HG03565 (cell line): ENCODE measurements around the gene COL7A1.

Experiments used
- ATAC-seq: cut with Tn5 transposase; IDR thresholded peaks from one replicate; pipeline ENCODE4 v1.9.1; 2021; ENCODE audit warnings: mild to moderate bottlenecking, moderate library complexity; ENCODE audit not compliant: unreplicated experiment

COL7A1 gene

DNA sequence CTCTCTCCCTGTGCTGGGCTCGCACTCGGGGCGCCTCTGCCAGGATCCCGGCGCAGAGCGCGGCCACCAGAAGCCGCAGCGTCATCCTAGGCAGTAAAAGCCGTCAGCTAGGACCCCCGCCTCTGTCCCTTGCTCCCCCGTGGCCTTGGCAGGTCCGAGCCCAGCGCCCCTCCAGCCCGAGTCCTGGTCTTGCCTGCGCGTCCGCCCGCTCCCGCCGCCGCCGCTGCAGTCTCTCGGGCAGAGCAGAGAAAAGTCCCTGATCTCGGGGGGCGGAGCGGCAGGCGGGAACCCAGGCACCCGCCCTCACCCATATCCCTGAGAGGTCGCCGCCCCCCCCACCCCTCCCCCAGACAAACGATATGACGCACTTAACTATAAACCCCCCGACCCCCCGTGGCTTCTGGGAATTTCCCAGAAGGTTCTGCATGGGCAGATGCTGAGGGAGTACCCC is at the start of gene COL7A1:
Gene COL7A1 (minus strand): TSS at position 255 of the 451 bp plus-strand sequence. CDS start 170 bp downstream, at position 85.
- ATAC-seq, result no peak

DNA sequence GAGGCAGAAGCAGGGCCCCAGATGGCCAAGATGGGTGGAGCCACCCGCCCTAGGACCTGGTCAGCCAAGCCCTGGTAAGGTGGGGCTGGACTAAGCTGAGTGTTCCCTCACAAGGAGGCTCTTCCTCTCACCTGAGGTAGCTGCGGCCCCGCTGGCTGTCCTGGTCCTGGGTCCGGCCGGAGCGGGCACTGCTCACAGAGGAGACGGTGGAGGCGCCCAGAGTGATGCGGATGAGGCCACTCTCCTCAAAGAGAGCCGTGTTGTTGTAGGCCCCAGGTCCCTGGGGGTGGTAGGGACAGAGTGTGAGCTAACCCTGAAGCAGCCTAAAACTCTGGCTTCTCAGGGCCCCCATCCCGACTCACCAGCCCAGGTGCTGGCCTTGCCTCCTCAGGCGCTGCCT is 47.5 kb upstream of the COL7A1 start:
- no peak for ATAC-seq

DNA sequence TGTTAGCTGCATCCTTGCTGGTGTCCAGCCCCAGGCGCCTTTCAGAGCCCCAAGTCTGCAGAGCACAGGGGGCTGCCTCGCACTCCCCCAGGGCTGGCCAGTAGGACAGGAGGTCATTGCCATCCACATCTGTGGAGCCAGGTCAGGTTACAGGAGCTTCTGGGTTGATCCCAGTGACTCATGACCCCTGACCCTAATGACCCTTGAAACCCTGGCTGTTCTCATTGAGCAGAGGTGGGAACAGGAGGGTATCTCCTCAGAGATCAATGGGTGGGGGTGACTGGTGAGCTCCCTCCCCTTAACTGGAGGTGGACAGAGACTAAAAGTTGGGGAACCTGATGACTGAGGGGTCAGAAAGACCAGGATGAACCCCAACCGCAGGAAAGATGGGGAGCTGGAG is 46.3 kb upstream of the COL7A1 start:
- no peak for ATAC-seq

DNA sequence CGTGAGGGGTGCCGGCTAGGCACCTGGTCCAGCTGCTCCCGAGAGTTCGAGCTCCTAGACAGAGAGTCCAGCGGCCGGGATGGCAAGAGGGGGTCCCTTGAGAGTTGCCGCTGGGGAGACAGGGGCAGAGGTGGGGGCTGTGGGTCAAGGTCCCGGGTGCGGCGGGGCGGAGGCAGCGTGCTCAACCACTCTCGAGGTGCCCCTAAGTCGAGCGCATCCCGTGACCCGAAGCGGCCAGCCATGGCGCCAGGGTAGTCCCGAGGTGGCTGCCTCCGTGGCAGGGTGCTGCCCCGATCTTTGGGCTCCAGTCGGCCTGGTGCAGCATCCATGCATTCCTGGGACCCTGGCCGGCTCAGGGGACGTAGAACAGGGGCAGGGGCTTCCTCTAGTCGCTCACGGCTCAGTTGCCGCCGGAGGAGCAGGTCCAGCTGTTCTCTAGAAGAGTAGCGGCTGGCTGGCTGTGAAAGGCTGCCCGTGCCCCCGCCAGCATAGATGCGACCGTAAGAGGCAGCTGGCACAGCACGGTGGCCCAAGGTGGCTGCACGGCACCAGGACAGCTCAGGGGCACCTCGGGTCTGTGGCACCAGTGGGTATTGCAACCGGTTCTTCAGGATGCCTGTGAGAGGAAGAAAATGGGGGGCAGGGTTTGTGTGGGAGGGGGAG is 44.9 kb upstream of the COL7A1 start:
- ATAC-seq, result no peak

DNA sequence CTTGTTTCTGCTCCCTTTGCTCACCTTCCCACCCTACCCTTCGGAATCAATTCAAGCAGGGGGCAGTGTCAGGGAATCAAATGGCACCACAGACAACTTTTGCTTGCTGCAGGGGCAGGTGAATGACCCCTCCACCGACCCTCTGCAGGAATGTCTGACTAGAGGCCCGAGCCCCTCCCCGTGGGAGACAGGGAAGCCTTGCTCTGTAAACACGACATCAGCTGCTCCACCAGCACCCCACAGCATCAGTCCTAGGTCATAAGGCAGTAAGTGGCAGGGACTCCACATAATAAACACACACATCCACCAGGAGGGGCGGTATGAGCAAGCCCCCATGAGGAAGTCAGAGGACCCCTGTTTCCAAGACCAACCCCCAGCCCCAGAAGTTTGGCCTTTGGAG is 42.2 kb upstream of the COL7A1 start:
- ATAC-seq, result no peak

DNA sequence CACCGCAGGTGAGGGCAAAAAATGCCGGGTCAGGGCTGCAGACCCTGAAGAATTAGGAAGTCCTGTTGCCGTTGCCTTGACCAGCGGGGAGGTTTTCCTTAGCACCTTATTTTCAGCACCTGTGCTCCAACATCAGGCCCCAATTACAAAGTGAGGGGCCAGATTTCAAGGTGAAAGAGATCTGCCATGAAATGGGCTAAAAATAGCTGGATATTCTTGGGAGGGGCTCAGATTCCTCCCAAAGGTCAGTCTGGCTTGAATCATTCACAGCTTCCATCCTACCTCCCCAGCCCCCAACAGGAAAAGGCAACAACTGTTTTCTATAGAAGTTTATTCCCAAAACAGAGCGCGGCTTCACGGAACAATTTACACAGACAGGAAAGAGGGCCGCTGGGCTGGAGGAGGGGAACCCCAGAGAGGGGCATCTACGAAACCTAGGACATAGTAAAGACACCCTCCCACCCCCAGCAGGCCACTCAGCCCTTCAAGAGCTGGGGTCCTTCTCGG is 41.1 kb upstream of the COL7A1 start:
- ATAC-seq, result no peak

DNA sequence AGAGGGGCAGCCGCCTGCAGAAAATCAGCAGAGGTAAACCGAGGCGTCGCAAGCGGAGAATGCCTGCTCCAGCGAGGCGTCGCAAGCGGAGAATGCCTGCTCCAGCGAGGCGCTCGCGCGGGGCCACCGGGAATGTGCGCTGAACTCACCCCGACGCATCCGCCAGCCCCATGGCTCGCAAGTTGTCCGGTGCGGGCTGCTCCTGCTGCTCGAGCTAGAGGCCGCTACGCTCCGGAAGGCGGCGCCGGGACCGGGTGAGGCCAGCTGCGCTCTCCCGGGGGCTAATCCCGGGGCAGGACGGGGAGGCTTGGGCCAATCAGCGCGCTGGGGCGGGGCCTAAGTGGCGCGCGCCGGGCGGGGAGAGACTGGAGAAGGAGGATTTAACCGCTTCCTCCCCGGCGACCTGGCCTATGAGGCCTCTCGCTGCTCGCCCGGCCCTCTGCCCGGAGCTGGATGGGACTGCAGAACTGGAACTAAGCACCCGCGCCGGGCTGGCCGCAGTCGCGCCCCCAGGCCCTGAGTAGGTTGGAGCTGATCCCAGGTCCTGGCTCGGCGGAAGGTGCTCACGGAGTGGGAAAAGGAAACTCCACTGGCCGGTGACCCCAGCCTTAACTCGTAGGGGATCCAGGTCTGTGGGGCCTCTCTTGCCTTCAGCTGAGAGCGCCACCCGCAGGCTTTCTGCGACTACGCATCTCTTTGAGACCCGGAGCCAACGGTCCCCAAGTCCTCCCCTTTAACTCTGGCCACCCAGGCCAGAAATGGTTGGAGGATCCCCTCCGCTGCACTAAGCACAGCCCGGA is 40.3 kb upstream of the COL7A1 start, which contains the start of gene SLC26A6:
Gene SLC26A6 (minus strand): TSS at position 240 of the 800 bp plus-strand sequence. CDS start 68 bp downstream, at position 172.
- peak; percentile 80 for ATAC-seq

DNA sequence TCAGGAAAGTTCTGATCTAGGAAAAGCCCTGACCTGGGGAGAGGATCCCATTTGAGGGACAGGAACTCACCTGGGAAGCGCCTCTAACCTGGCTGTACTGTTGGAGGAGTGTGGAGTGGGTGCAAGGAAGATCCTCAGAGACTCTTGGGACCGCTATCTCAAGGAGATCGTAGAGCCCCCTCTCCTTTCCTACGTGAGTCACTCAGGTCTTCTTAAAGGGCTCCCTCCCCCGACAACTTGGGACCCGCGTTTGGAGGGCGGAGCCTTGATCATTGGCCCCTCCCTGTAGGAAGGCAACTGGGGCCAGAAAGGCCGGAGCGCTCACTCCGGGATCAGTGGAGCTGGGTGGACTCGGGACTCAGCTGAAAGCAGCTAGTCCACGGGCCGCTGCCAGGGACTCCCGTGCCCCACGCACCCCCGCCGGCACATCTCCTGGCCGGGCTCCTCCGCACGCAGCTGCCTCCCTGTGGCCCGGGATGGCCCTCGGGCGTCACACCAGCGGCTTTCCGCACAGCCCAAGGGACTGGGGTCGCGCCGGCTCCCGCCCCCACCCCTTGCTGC is 39.6 kb upstream of the COL7A1 start:
- ATAC-seq, result no peak

DNA sequence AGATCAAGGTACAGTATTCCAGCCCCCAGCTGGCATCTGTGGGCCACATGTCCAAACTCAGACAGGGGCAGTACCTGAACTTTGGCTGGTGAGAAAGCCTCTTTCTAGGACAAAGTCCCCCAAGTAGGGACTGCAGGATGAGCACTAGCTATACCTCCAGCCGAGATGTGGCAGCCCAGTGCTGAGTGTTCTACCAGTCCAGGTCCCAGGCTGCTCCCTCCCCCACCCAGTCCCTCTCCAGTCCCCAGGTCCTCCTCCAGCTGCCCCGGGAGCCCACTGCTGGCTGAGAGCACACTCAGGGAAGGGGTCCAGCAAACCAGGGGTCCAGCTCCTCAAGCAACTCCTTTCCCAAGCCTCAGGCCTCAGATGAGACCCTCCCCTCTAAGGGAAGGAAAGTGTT is 38.6 kb upstream of the COL7A1 start:
- ATAC-seq, result no peak

DNA sequence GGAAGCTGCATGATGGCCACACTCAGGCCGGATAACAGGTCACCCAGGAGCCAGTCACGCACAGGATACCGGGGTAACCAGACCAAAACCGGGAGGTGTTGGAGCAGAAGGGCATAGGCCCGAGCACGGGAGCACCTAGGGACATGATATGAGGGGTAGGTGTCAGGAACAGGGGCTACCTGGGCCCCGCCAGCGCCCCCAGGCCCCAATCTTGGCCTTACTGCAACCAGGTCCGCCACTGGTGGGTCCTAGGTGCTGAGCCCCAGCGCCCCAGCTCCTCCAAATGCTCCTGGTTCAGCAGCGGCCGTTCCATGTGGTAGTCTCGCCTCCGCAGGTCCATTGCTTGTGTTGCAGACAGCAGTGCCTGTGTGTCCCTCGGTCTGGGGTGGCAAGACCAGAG is 38.1 kb upstream of the COL7A1 start:
- no peak for ATAC-seq

DNA sequence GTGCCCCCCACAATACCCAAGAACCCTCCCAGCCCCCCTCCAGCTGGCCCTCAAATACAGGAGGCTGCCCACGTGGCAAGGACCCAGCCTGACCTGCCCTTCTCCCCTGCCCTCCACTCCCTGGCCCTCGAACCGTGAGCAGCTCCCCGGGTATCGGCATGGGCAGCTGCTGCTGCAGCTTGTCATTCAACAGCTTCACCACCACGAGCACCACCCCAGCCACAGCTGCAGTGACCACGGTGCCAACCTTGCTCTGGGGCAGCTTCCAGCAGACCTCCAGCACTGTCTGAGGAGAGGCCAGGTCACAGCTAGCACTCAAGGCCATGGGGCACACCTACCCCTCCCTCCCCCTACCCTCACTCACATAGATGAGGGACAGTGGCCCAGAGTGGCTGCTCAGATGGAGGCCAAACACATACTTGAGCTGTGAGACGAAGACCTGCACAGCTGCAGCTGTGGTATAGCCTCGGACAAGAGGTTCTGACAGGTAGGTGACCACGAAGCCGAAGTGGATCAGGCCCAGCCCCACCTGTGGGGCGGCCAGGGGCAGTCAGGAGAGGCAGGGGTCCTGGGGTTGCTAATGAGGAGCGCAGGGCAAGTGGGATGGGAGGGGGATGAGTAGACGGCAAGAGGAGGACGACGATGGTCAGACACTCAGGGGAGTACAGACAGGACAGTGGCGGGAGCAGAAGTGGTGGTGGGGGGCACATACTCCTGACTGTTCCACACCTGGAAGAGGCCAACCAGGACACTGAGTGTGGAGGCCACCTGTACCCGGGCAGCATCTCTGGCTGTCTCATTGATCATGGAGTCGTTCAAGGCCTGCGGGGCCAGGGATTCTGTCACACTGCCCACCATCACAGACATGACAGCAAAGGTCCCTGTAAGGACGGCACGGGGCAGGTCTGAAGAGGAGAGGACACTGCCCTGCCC is 36.7 kb upstream of the COL7A1 start:
- ATAC-seq, result no peak

DNA sequence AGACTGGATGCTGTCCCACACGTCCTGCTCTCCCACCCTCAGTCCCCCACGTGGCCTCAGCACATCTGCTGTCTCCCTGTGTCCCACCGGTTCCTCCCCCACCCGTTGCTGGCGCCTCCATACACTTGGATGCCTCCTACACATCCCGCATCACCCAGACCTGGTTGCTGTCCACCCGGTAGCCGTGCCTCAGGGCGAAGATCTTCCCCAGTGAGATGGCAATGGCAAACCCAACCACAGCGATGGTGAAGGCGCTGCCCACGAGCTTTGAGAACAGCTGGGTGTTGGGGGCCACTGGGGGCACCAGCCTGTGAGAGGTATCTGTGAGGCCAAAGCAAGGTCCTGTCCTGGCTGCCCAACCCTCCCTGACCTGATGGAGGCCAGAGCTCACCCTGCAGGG is 35.7 kb upstream of the COL7A1 start:
- ATAC-seq, result no peak

DNA sequence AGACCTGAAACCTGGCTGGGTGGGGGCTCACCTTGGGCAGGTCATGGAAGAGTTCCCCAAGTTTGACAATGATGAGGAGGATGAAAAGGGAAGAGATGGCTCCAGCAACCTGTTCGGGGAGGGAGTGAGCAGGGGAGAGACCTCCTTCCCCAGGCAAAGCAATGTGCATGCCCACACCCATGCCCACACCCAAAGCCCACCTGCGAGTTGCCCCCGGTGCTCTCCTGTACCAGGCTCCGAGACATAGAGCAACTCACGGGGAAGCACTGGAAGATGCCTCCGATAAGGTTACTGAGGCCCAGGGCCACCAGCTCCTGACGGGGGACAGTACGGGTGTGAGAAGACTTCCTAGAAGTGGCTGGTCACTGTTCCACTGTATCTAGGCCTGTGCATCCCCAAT is 35.3 kb upstream of the COL7A1 start:
- ATAC-seq, result no peak

DNA sequence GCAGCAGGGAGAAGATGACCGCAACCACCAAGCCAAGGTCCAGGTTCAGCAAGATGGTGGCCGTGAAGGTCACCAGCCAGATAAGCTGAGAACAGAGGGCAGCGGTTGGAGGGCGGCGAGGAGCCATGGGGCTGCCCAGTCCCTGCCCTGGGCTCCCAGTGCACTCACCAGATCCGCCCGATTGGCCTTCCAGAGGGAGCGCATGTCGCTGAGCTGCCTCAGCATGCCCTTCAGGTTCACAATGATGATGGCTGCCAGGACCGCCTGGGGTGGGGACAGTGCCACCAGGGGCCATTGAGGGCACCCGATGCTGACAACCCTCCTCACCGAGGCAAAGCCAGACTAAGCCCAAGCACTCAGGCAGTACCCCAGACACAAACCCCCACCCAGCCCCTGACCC is 34.8 kb upstream of the COL7A1 start:
- no peak for ATAC-seq

DNA sequence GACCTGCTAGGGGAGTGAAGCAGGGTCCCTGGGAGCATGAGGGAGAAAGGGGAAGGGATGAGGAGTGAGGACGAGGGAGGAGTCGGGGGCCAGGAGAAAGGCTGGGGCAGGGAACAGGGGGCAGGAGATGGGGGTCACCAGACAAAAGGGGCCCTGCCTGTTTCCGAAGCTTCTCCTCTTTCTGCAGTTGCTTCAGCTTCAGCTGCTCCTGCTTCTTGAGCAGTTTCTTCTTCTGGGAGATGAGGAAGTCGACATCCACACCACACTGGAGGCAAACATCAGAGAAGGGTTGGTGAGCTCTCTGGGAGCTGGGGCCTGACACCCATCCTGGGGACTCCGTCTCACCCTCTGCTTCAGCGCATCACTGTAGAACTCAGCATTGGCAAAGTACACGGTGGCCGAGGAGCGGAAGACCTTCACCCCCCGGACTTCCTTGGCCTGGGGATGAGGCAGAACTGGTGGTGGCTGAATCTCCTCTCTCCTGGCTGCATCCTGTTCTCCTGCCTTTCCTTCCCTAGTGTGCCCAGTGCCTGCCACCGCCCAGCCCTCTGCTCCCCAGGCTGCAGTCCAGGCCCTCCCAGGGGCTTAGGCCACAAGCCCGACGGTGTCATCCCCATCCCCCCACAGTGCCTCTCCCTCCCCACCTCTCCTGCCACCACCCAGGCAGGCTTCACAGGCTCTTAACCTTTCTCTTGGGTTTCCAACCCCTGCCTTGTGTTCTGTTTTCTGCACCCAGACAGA is 33.3 kb upstream of the COL7A1 start:
- ATAC-seq, result no peak

DNA sequence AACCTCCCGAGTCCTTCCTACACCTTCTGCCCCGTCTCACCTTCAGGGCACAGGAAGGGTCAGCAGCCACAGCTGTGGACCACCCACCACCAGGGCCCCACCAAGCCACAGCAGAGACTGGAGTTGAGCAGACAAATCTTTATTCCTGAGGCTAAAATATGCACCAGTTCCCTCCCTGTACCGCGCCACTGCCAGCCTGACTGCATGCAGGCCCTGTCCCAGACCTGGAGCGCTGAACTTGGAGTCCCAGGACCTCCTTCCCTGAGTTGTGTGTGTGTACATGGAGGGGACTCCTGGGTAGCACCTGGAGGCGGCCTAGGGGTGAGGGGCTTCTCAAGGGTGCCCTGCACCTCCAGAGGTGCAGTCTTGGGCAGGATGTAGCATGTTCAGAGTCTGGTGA is 30.5 kb upstream of the COL7A1 start:
- ATAC-seq, result no peak

DNA sequence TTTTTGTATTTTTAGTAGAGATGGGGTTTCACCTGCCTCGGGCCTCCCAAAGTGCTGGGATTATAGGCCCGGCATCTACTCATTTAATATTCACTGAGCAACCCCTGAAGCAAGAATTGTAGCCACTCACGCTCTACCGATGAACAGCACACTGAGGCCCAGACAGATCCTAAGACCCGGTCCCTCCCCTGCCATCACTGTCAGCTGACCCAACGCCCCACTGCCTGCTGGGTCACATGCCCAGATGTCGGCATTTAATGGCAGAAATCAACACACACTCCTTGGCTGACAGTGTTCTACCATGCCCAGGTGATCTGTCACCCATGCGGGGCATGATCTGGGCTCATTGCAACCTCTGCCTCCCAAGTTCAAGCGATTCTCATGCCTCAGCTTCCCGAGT is 29.6 kb upstream of the COL7A1 start:
- ATAC-seq, result no peak

DNA sequence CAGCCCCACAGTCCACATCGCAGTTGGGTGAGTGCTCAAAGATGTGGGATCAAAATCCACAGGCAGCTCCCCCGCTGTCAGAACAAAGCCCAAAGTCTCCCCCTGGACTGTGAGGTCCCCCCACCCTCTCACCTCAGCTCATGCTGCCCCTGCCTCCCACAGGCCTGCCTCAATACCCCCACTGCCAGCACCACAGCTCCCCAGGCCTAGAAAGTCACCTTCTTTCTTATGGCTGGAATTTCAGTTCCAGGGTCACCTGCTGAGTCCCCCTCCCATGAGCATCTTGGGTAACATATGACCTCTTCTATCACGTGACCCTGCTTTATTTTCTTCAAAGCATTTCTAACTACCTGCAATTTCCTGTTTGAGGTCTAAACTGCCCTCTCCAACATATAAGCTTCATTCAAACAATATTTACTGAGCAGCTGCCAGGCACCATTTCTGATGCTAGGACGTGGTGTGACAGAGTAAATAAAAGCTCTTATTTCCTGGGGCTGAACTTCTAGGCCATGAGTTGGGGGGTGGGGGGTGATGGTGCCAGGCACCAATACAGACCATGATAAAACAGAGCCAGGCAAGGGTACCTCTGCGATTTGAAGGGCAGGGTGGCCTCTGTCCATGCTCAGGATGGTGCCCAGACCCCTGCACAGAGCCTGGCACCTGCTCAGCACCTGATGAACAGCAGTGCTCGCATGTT is 28.9 kb upstream of the COL7A1 start:
- ATAC-seq, result no peak

DNA sequence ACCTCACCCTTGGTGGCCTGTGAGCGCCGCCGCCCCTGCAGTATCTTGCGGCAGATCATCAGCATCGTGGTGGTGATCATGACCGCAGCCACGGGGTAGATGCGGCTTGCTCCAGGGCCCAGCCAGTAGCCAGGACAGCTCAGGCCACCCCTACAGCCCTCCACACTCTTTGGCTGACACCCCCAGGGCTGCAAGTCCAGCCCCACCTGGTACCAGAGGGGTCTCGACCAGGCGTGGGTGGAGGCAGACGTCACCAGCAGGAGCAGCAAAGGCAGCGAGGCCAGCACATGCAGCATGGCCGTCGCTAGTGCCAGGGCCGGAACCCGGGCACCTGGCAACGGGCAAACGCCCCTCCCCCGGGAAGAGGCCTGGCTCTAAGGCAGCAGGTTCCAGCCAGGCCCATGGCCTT is 26.3 kb upstream of the COL7A1 start, which contains the start of gene TMEM89:
Gene TMEM89 (minus strand): TSS at position 309 of the 409 bp plus-strand sequence. CDS start 13 bp downstream, at position 296.
- ATAC-seq, result no peak
